Measurements from ENCODE around the gene PAN2.

DNA sequence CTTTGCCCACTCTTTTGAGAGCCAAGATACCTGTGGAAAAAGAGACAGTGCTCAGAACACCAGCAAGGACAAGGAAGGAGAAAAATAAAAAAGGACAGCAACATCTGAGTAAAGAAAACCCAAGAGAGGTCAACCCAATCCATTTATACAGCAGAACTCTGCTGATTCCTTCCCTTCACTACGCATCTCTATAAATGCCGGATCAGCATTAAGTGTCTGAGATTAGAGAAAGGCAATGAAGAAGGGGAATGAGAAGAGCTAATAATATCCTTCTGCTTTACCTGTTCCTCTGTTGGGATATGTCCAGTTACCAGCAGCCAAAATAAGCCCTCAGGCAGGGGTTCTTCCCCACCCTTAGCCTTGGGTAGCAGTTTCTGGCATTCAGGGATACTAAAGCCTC is 51.2 kb downstream of the PAN2 start:
- no peak for TF ChIP-seq ZNF274 (IDR thresholded peaks at IDR 0.05; ENCODE audit: low read depth, low read length)
- TF ChIP-seq YY1 (IDR thresholded peaks at IDR 0.05; ENCODE audit: insufficient read depth, insufficient read length) = no peak
- no peak for TF ChIP-seq SUZ12 (IDR thresholded peaks at IDR 0.05; ENCODE audit: extremely low read depth, insufficient read depth, insufficient read length)

All from NT2/D1 (cell line).